Measurements from ENCODE around the gene UQCRFS1.
"Not testable (repeated sequence)": the region's sequence is repeated elsewhere in the genome, so short reads cannot be mapped to it uniquely, and the experiment has no call there.

UQCRFS1 gene

GRCh38 chr19:29214411-29214810, 1.5 kb upstream of the UQCRFS1 start:
- no peak for DNase-seq (ENCODE audit: low spot score)

GRCh38 chr19:29212356-29212647, 649 bp downstream of the UQCRFS1 start:
- no peak for DNase-seq (ENCODE audit: low spot score)

GRCh38 chr19:29211562-29212355, 1.2 kb downstream of the UQCRFS1 start:
- no peak for DNase-seq (ENCODE audit: low spot score)

DNA sequence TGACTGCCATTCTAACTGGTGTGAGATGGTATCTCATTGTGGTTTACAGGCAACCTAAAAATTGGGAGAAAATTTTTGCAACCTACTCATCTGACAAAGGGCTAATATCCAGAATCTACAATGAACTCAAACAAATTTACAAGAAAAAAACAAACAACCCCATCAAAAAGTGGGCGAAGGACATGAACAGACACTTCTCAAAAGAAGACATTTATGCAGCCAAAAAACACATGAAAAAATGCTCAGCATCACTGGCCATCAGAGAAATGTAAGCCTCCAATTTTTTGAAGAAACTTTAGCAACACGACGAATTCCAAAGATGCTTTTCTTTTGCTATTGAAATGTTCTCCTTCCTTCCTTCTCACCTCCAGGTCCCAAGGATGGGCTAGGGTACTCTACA, 1.9 kb downstream of the UQCRFS1 start:
- DNase-seq (ENCODE audit: low spot score): not testable (repeated sequence)

DNA sequence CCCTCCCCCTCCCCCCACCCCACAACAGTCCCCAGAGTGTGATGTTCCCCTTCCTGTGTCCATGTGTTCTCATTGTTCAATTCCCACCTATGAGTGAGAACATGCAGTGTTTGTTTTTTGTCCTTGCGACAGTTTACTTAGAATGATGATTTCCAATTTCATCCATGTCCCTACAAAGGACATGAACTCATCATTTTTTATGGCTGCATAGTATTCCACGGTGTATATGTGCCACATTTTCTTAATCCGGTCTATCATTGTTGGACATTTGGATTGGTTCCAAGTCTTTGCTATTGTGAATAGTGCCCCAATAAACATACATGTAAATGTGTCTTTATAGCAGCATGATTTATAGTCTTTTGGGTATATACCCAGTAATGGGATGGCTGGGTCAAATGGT, 2.4 kb downstream of the UQCRFS1 start:
- DNase-seq (ENCODE audit: low spot score): not testable (repeated sequence)

DNA sequence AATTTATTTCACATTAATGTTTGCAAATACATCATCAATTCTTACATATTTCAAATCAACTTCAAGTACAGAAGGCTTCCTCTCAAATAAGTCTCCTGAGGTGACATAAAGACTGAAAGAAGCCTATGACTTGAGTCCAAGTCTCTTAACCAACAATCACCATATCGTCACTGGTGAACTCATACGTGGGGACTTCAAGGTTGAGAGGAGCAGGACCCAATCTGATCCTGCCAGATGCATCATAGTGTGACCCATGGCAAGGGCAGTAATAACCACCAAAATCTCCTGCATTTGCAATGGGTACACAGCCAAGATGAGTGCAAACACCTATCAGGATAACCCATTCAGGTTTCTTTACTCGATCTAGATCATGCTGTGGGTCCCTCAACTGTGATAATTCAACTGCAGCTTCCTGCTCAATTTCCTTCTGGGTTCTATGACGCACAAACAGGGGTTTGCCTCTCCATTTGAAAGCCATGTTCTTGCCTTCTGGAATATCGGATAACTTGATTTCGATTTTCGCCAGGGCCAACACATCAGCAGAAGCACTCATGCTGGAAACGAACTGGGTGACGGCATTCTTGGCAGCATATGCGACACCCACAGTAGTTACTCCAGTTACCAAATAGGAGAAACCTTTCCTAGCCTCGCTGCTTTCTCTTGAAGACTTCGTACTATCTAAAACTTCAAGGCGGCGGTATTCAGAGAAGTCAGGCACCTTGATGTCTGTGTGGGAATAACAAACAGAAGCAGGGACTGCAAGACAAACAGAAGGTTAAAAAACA, 5.4 kb downstream of the UQCRFS1 start:
- DNase-seq (ENCODE audit: low spot score): not testable (repeated sequence)

GRCh38 chr19:29206453-29206852, 6.5 kb downstream of the UQCRFS1 start:
- no peak for DNase-seq (ENCODE audit: low spot score)

- no peak for DNase-seq (ENCODE audit: low spot score)
Measured at GRCh38 chr19:29202281-29202680, 10.7 kb downstream of the UQCRFS1 start.

DNA sequence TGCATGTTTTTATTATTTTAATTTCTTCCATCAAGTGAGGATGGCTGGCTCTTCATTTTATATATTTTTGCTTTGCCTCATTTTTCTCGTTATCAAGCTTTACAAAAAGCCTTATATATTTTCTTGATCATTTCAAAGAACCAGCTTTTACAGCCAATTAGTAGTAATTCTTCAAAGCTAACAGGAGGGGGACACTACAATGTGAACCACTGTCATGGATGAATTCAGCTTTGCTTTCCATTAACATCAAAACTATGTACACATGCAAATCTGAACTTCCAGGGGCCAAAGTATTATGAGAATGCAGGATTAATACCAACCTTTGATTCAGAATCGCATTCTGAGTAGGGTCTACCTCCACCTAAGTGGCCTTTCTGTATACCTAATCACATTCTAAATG, 11.1 kb downstream of the UQCRFS1 start:
- no peak for DNase-seq (ENCODE audit: low spot score)

GRCh38 chr19:29194658-29195057, 18.3 kb downstream of the UQCRFS1 start:
- DNase-seq (ENCODE audit: low spot score): no peak

- no peak for DNase-seq (ENCODE audit: low spot score)
Measured at GRCh38 chr19:29193155-29193554, 19.8 kb downstream of the UQCRFS1 start.

DNA sequence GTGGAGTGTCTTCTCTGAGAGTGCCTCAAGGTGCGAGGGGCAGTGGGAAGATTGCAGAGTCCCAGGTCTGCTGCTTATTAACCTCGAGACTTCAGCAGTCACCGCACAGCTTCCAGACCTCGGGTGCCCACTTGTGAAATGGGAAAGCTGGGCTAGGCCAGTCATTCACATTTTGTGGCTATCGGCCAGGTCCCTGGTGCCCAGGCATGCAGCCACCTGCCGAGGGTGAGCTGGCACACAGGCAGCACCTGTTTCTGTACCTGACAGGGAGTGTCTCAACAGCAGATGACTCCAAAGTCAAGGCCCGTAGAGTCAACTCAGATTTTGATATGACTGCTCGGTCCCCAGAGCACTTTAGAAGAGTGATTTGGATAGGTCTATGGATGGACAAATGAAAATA, 21.9 kb downstream of the UQCRFS1 start:
- no peak for DNase-seq (ENCODE audit: low spot score)

GRCh38 chr19:29189033-29189360, 24.0 kb downstream of the UQCRFS1 start:
- DNase-seq (ENCODE audit: low spot score): no peak

DNA sequence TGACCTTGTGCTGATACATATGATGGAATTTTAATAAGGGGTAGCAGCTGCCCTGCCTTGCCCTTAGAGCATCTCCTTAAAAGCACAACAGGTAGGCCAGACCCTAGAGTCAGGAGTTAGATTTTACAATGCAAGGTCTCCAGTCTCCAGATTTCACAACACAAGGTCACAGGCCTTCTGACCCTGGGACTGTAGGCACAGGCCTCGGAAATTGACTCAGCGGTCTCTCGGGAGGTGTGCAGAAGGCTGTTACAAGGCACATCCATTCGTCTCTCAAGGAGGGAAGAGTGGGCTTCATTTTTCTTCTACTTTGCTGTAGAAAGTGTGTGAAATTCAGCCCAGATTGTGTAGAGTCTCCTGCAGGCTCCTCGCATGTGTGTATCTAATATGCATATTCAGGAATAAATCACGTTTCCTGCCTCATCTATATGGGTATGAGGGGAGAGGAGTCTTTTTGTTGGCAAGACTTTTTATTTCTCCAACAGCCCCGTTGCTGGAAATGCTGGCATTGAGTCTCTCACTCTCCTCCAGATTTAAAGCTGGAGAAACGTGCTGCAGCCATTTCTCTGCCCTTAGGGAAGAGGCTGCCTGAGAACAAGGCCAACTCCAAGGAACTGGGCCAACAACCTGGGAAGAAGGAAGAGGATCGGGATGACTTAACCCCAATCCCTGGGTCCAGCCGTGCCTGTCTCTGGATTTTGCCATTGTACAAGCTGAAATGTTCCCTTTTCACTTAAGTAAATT, 24.5 kb downstream of the UQCRFS1 start:
- no peak for DNase-seq (ENCODE audit: low spot score)

DNA sequence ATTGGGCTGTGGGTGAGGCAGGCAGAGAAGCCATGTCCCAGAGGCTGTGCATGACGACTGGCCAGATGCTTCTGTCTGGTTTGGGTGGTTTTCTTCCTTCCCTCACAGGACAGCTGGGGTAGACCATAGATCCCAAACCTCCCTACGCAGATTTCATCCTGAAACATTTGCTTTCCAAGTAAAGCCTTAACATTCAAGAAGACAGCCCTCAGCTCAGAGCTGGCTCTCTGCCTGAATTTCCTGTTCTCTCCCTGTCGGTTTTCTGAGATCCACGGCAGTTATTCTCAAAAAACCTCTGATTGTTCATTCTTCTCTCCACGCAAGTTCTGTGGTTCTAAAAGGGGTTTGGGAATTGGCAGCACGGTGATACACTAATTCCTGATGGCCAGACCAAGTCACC, 25.3 kb downstream of the UQCRFS1 start:
- no peak for DNase-seq (ENCODE audit: low spot score)

- DNase-seq (ENCODE audit: low spot score): no peak
Measured at GRCh38 chr19:29185427-29185826, 27.5 kb downstream of the UQCRFS1 start.

GRCh38 chr19:29176981-29177754, 35.8 kb downstream of the UQCRFS1 start:
- DNase-seq (ENCODE audit: low spot score): no peak

DNA sequence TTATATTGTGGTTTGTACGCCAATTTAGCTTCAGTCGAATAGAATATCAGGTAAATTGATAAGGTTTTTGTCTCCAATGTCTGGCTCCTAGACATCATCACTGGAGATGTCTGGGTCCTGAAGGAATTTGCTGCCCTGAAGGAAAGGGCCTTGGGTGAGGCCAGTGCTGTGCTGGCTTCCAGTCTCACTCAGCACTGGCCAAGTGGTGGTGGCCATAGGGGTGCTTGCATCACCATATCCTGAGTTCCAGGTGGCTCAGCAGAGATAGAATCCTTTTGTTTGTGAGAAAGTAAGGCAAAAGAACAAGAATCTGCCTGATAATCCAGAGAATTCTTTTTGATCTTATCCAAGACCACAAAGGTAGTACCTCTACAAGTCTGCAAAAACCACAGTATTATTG, 39.1 kb downstream of the UQCRFS1 start:
- DNase-seq (ENCODE audit: low spot score): no peak

DNA sequence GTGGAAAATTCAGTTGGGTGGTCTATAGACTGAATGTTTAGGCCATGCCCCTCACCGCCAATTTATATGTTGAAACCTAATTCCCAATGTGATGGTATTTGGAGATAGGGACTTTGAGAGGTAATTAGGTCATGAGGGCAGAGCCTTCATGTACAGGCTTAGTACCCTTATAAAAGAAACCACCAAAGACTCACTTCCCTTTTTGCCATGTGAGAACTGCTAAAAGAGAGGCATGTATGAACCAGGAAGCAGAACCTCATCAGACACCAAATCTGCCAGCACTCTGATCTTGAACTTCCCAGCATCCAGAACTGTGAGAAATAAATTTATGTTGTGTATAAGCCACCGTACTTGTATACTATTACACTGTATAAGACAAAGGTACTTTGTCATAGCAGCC, 40.6 kb downstream of the UQCRFS1 start:
- no peak for DNase-seq (ENCODE audit: low spot score)

DNA sequence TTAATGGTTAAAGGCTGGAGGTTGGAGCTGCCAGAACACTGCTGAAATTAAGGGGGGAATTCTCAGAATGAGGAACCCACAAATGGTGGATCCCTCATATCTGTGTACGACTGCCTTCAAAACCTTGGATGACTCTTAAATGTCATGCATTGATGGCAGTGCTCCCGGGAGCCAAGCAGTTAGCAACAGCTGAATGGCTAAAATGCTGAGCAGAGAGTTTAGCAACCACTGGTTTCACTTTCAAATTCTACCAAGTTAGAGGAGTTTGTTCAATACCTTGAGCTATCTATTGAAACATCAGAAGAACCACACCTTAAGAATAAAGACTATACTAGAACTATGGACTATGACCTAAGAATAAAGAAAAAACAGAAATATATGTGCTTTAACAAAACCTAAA, 41.4 kb downstream of the UQCRFS1 start:
- DNase-seq (ENCODE audit: low spot score): no peak

DNA sequence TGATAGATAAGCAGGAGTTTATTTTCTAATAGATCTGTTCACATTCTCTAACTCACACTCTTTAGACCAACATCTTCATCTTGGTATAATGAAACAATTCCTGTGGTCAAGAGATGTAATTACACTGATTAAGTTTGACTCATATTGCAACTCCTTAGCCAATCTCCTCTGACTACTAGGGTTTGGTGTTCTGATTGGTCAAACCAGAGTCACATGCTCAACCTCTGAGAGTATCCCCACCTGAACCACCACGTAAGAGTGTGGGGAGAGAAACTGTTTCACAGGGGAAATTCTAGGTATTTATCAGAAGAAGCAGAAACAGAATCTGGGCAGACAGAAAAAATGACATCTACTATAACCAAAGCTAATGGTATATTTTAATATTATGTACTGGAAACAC, 42.4 kb downstream of the UQCRFS1 start:
- no peak for DNase-seq (ENCODE audit: low spot score)

- DNase-seq (ENCODE audit: low spot score): no peak
Measured at GRCh38 chr19:29162694-29163093, 50.3 kb downstream of the UQCRFS1 start.

Data from Ammon's horn (tissue), 1 donor.